SK-N-SH (cell line): ENCODE results near the gene BRINP1. TPM values are rescaled to one million over a fixed set of nuclear protein-coding genes. Genes with fewer than 3 reads are reported as not detected.

Source experiments
- CTCF ChIA-PET: fragments of 300-600, 350-600 bp; formaldehyde crosslinking; extraction: SDS; loops from one replicate; lab custom pipeline; 2021; lab: Yijun Ruan, JAX
- POLR2A ChIA-PET: fragments of 350-600 bp; sonication (Branson Sonifier 250); formaldehyde crosslinking; extraction: SDS; loops from one replicate; lab custom pipeline; 2020; ENCODE audit warnings: antibody characterized with exemption, inconsistent platforms; lab: Yijun Ruan, JAX
- DNase-seq: peaks from one replicate; pipeline ENCODE4 v3.0.0; 2012
- H2AFZ ChIP-seq: fragments of 200-600 bp; sonication (generic); 2 replicates; pipeline ENCODE4 v1.8.1; 2016; ENCODE audit warnings: antibody characterized with exemption, mild to moderate bottlenecking, low read depth
- H3F3A ChIP-seq: fragments of 200-600 bp; sonication (generic); replicated peaks from 2 replicates; pipeline ENCODE3; 2016; ENCODE audit warnings: antibody characterized with exemption, mild to moderate bottlenecking; ENCODE audit not compliant: insufficient read depth
- H3K27ac ChIP-seq, 2 experiments: fragments of 200-500 bp in 1 of 2; fragments of 200-600 bp in 1 of 2; sonication (Bioruptor generic) in 1 of 2; sonication (generic), shearing (Covaris generic) in 1 of 2; 2 replicates each; pipeline versions ENCODE4 v1.5.1 to v1.6.1; 2014 to 2016; ENCODE audit warnings: low read depth in 2 of 2, inconsistent platforms in 1 of 2, low read length in 1 of 2, mild to moderate bottlenecking in 1 of 2, mixed read lengths in 1 of 2
- H3K27me3 ChIP-seq: fragments of 200-600 bp; sonication (generic), shearing (Covaris generic); 2 replicates; pipeline ENCODE4 v1.6.1; 2016; ENCODE audit warnings: mixed run types; ENCODE audit not compliant: insufficient read depth
- H3K36me3 ChIP-seq, 2 experiments: fragments of 200-500 bp in 1 of 2; fragments of 200-600 bp in 1 of 2; sonication (Bioruptor generic) in 1 of 2; sonication (generic) in 1 of 2; replicated peaks in 1 of 2; 2 replicates each; pipeline versions ENCODE3 to v1.5.1; 2014 to 2016; ENCODE audit warnings: low read length in 1 of 2, mild to moderate bottlenecking in 1 of 2; ENCODE audit not compliant: insufficient read depth in 2 of 2, control insufficient read depth in 1 of 2
- H3K4me1 ChIP-seq, 2 experiments: fragments of 200-500 bp in 1 of 2; fragments of 200-600 bp in 1 of 2; sonication (Bioruptor generic) in 1 of 2; sonication (generic), shearing (Covaris generic) in 1 of 2; 2 replicates each; pipeline versions ENCODE4 v1.5.1 to v1.6.1; 2014 to 2016; ENCODE audit warnings: low read depth in 1 of 2, low read length in 1 of 2, mixed run types in 1 of 2; ENCODE audit not compliant: insufficient read depth in 2 of 2, control insufficient read depth in 1 of 2
- H3K4me2 ChIP-seq: fragments of 200-600 bp; sonication (generic), shearing (Covaris generic); 2 replicates; pipeline ENCODE4 v1.6.1; 2017; ENCODE audit warnings: mixed run types
- H3K4me3 ChIP-seq, 2 experiments: fragments of 200-500 bp in 1 of 2; fragments of 200-600 bp in 1 of 2; sonication (Bioruptor generic) in 1 of 2; sonication (generic), shearing (Covaris generic) in 1 of 2; 2 replicates each; pipeline versions ENCODE4 v1.5.1 to v1.8.1; 2014 to 2016; ENCODE audit warnings: low read depth in 2 of 2, inconsistent platforms in 1 of 2, low read length in 1 of 2, mild to moderate bottlenecking in 1 of 2, mixed read lengths in 1 of 2, moderate library complexity in 1 of 2
- H3K79me2 ChIP-seq: fragments of 200-600 bp; sonication (generic); 2 replicates; pipeline ENCODE4 v1.8.1; 2017; ENCODE audit warnings: mild to moderate bottlenecking; ENCODE audit not compliant: insufficient read depth
- H3K9ac ChIP-seq: fragments of 200-600 bp; sonication (generic); 2 replicates; pipeline ENCODE4 v1.6.1; 2017; ENCODE audit warnings: mixed run types
- H3K9me2 ChIP-seq: fragments of 200-600 bp; sonication (generic); 2 replicates; pipeline ENCODE4 v1.6.1; 2017; ENCODE audit warnings: mixed run types
- H3K9me3 ChIP-seq: fragments of 200-600 bp; sonication (generic); 2 replicates; pipeline ENCODE4 v1.6.1; 2017; ENCODE audit warnings: mixed run types, mild to moderate bottlenecking, moderate library complexity
- H4K20me1 ChIP-seq: fragments of 200-600 bp; sonication (generic); 2 replicates; pipeline ENCODE4 v1.6.1; 2017; ENCODE audit warnings: mild to moderate bottlenecking, mixed run types; ENCODE audit not compliant: insufficient read depth
- EZH2phosphoT487 ChIP-seq: fragments of 200-600 bp; sonication (generic); IDR thresholded peaks from 2 replicates; pipeline ENCODE4 v1.6.1; 2017; ENCODE audit warnings: low read depth, mixed run types, mild to moderate bottlenecking, antibody characterized with exemption, moderate library complexity, borderline replicate concordance
- FOSL2 ChIP-seq: IDR thresholded peaks from 2 replicates; pipeline ENCODE4 v1.4.0; 2012; ENCODE audit warnings: low read depth, mild to moderate bottlenecking, moderate library complexity, borderline replicate concordance
- FOXJ3 ChIP-seq: sonication (generic); formaldehyde crosslinking; IDR thresholded peaks from 2 replicates; pipeline ENCODE4 v1.5.1; 2020; ENCODE audit warnings: mild to moderate bottlenecking, missing genetic modification reagents
- FOXM1 ChIP-seq: IDR thresholded peaks from 2 replicates; pipeline ENCODE4 v1.4.0; 2012; ENCODE audit warnings: low read depth, mild to moderate bottlenecking
- GABPA ChIP-seq: IDR thresholded peaks from 2 replicates; pipeline ENCODE4 v1.4.0; 2012; ENCODE audit warnings: low read depth, mild to moderate bottlenecking
- GATA2 ChIP-seq: sonication (generic); formaldehyde crosslinking; IDR thresholded peaks from 2 replicates; pipeline ENCODE4 v1.5.0; 2020; ENCODE audit warnings: mild to moderate bottlenecking, missing genetic modification reagents
- JUND ChIP-seq: IDR thresholded peaks from 2 replicates; pipeline ENCODE4 v1.4.0; 2012
- MAX ChIP-seq: IDR thresholded peaks from 2 replicates; pipeline ENCODE4 v1.4.0; 2012; ENCODE audit warnings: low read depth
- MEF2A ChIP-seq: IDR thresholded peaks from 2 replicates; pipeline ENCODE4 v1.4.0; 2012; ENCODE audit warnings: low read depth, borderline replicate concordance
- NFIC ChIP-seq: IDR thresholded peaks from 2 replicates; pipeline ENCODE4 v1.4.0; 2012; ENCODE audit warnings: borderline replicate concordance
- NRF1 ChIP-seq: IDR thresholded peaks from 2 replicates; pipeline ENCODE4 v1.6.1; 2012; ENCODE audit warnings: low read depth, mild to moderate bottlenecking, low read length
- POLR2AphosphoS5 ChIP-seq: IDR thresholded peaks from 2 replicates; pipeline ENCODE4 v1.6.1; 2012; ENCODE audit warnings: low read depth, low read length
- RCOR1 ChIP-seq: fragments of 150-350 bp; IDR thresholded peaks from 2 replicates; pipeline ENCODE4 v1.6.1; 2017; ENCODE audit warnings: antibody characterized with exemption, low read length
- RXRA ChIP-seq: IDR thresholded peaks from 2 replicates; pipeline ENCODE4 v1.4.0; 2012; ENCODE audit warnings: low read depth, mild to moderate bottlenecking, borderline replicate concordance
- SIN3A ChIP-seq: IDR thresholded peaks from 2 replicates; pipeline ENCODE4 v1.6.1; 2012; ENCODE audit warnings: low read depth, mild to moderate bottlenecking, low read length, moderate library complexity, borderline replicate concordance
- TCF12 ChIP-seq: IDR thresholded peaks from 2 replicates; pipeline ENCODE4 v1.4.0; 2012
- TEAD4 ChIP-seq: IDR thresholded peaks from 2 replicates; pipeline ENCODE4 v1.4.0; 2012; ENCODE audit warnings: mild to moderate bottlenecking, borderline replicate concordance; ENCODE audit not compliant: insufficient read depth
- USF1 ChIP-seq: IDR thresholded peaks from 2 replicates; pipeline ENCODE4 v1.4.0; 2012; ENCODE audit warnings: low read depth, borderline replicate concordance
- USF2 ChIP-seq: fragments of 150-350 bp; IDR thresholded peaks from 2 replicates; pipeline ENCODE4 v1.6.1; 2017; ENCODE audit warnings: antibody characterized with exemption, low read length, low read depth, borderline replicate concordance
- ZBTB33 ChIP-seq: IDR thresholded peaks from 2 replicates; pipeline ENCODE4 v1.4.0; 2012; ENCODE audit warnings: low read depth, borderline replicate concordance
- WGBS: methylation state at CpG from one replicate; pipeline ENCODE4 v1.1.6; 2017; ENCODE audit warnings: low lambda C conversion rate; 5-methylcytosine and 5-hydroxymethylcytosine counted together
- polyA plus RNA-seq, 3 experiments: library from polyadenylated mRNA; depleted of rRNA; stranded (reverse); fragments of >200 nt; gene quantifications; 2 replicates each; pipeline ENCODE4 v1.2.3, GENCODE V29; 2012

Gene BRINP1
- polyA plus RNA-seq, 1 of the 3 experiments (the other 2 are of a cell fraction): 0.41 TPM

- Histone ChIP-seq H2AFZ (no peak overlapping the region), H3K79me2 (no peaks in the 10 kb centered on the region), H3K9me3 (no peaks in the 10 kb centered on the region), H3K36me3 (no peaks in the 10 kb centered on the region), H3K27ac (no peak overlapping the region), H3K27me3 (no peaks in the 10 kb centered on the region), H3K9me2 (no peaks in the 10 kb centered on the region), H3K4me3 (no peak overlapping the region), H3K9ac (no peak overlapping the region), H3F3A (no peaks in the 10 kb centered on the region), H3K4me2 (no peak overlapping the region), H4K20me1 (no peaks in the 10 kb centered on the region), H3K4me1 (no peaks in the 10 kb centered on the region)
- ChIA-PET POLR2A (no interaction called here), CTCF (interaction anchor here (0.6 kb wide), 1 partner anchor 135 kb away, joined by 5 read pairs; no protein-coding TSS in a partner anchor)
- no peak for DNase-seq
- 32% methylated on average over 4 of the region's 4 CpGs for WGBS
- TF ChIP-seq EZH2phosphoT487: no peak
- TF ChIP-seq FOSL2: no peak
- no peak for TF ChIP-seq JUND
- no peak for TF ChIP-seq NRF1
- TF ChIP-seq FOXM1: no peak
- no peak for TF ChIP-seq POLR2AphosphoS5
- no peak for TF ChIP-seq TCF12
- no peak for TF ChIP-seq GABPA
- no peak for TF ChIP-seq ZBTB33
- TF ChIP-seq SIN3A: no peak
- TF ChIP-seq NFIC: no peak
- TF ChIP-seq TEAD4: no peak
- no peak for TF ChIP-seq MEF2A
- TF ChIP-seq USF2: no peak
- no peak for TF ChIP-seq MAX
- no peak for TF ChIP-seq GATA2 (CRISPR knock-in tag)
- TF ChIP-seq USF1: no peak
- no peak for TF ChIP-seq FOXJ3 (CRISPR knock-in tag)
- no peak for TF ChIP-seq RCOR1
- no peak for TF ChIP-seq RXRA
Observed at GRCh38 chr9:119257592-119257991, 111.6 kb downstream of the BRINP1 start.
